Prostate gland (tissue), 2 donors: ENCODE data around the gene NIBAN1.
"Not testable (repeated sequence)": the region's sequence is repeated elsewhere in the genome, so short reads cannot be mapped to it uniquely, and the experiment has no call there.

Source experiments
- CTCF ChIP-seq, 4 experiments: fragments of 200-600 bp in 2 of 4; fragments of 450-650 bp in 2 of 4; sonication (generic) in 2 of 4; IDR thresholded peaks; 1 replicate in 3 of 4; 2 replicates in 1 of 4; pipeline ENCODE4 v1.5.1; 2016 to 2019; ENCODE audit warnings: antibody characterized with exemption in 4 of 4, mild to moderate bottlenecking in 2 of 4, moderate library complexity in 2 of 4
- POLR2A ChIP-seq: fragments of 450-650 bp; IDR thresholded peaks from one replicate; pipeline ENCODE4 v1.6.1; 2016; ENCODE audit warnings: antibody characterized with exemption, mild to moderate bottlenecking
- POLR2AphosphoS5 ChIP-seq: sonication (generic); formaldehyde crosslinking; IDR thresholded peaks from one replicate; pipeline ENCODE4 v1.6.1; 2017; ENCODE audit warnings: antibody characterized with exemption

- not testable (repeated sequence) for TF ChIP-seq POLR2AphosphoS5; CTCF (IDR thresholded peaks at IDR 0.05); POLR2A
These were observed 27.1 kb upstream of the NIBAN1 start for GRCh38 chr1:185001312-185001880.
